GM12878 (cell line): Measurements from ENCODE around the gene DIS3L2. TPM values are rescaled to one million over a fixed set of nuclear protein-coding genes. Genes with fewer than 3 reads are reported as not detected.

ENCODE experiments used
- ATAC-seq: fragments of 200-7000 bp; cut with Tn5 transposase; 3 replicates; pipeline ENCODE4 v1.9.1; 2020; ENCODE audit warnings: mild to moderate bottlenecking, moderate library complexity
- BruUV-seq: library from RNA; stranded (reverse); fragments of 400-500 nt; replicated peaks from 2 replicates; lab custom pipeline; 2021; lab: Mats Ljungman, UMichigan
- CTCF ChIA-PET: fragments of 300-600 bp; sonication (Branson Sonifier 250); formaldehyde crosslinking; extraction: SDS; loops from one replicate; lab custom pipeline; 2021; ENCODE audit warnings: inconsistent platforms; lab: Yijun Ruan, JAX
- POLR2A ChIA-PET: fragments of 350-600 bp; formaldehyde crosslinking; extraction: SDS; loops from one replicate; lab custom pipeline; 2021; ENCODE audit warnings: inconsistent platforms; lab: Charles Lee
- RAD21 ChIA-PET: fragments of 300-600 bp; sonication (Branson Sonifier 250); formaldehyde crosslinking; loops from one replicate; lab custom pipeline; 2023; ENCODE audit warnings: antibody characterized with exemption; ENCODE audit not compliant: unreplicated experiment; lab: Charles Lee
- SMC1A ChIA-PET: fragments of 300-600 bp; sonication (Branson Sonifier 250); formaldehyde crosslinking; loops from one replicate; lab custom pipeline; 2023; ENCODE audit not compliant: unreplicated experiment, uncharacterized antibody; lab: Charles Lee
- DNase-seq: peaks from one replicate; pipeline ENCODE4 v3.0.0-alpha.2; 2011; ENCODE audit warnings: low read depth, low spot score
- FAIRE-seq: peaks from 3 replicates; lab custom pipeline; 2011; peaks lifted over from hg19 to GRCh38; lab: Jason Lieb, UNC
- H2AFZ ChIP-seq: 2 replicates; pipeline ENCODE4 v1.6.0; 2011; ENCODE audit warnings: low read depth, low read length, control low read depth; ENCODE audit not compliant: control insufficient read depth
- H3K27ac ChIP-seq: 2 replicates; pipeline ENCODE4 v1.5.1; 2011; ENCODE audit warnings: control low read depth; ENCODE audit not compliant: control insufficient read depth, insufficient read depth
- H3K27me3 ChIP-seq, 2 experiments: replicated peaks in 1 of 2; 2 replicates each; pipeline versions ENCODE4 v1.6.0 to v1.6.1; 2011; ENCODE audit warnings: low read length in 1 of 2; ENCODE audit not compliant: control insufficient read depth in 2 of 2, insufficient read depth in 2 of 2
- H3K36me3 ChIP-seq, 2 experiments: 2 replicates each; pipeline ENCODE4 v1.5.1; 2011; ENCODE audit warnings: low read length in 1 of 2; ENCODE audit not compliant: control insufficient read depth in 2 of 2, insufficient read depth in 2 of 2
- H3K4me1 ChIP-seq: 2 replicates; pipeline ENCODE4 v1.6.1; 2011; ENCODE audit warnings: mild to moderate bottlenecking, low read length, moderate library complexity, mixed read lengths; ENCODE audit not compliant: control insufficient read depth, insufficient read depth
- H3K4me2 ChIP-seq: 2 replicates; pipeline ENCODE4 v1.6.0; 2011; ENCODE audit warnings: control low read depth; ENCODE audit not compliant: control insufficient read depth, insufficient read depth
- H3K4me3 ChIP-seq: fragments of 200-600 bp; sonication (generic); 2 replicates; pipeline ENCODE4 v1.5.1; 2016
- H3K79me2 ChIP-seq: 2 replicates; pipeline ENCODE4 v1.6.0; 2011; ENCODE audit warnings: low read length; ENCODE audit not compliant: control insufficient read depth, insufficient read depth
- H3K9ac ChIP-seq: 2 replicates; pipeline ENCODE4 v1.8.0; 2011; ENCODE audit warnings: low read length, control low read depth, mixed read lengths; ENCODE audit not compliant: control insufficient read depth, insufficient read depth
- H3K9me3 ChIP-seq: replicated peaks from 3 replicates; pipeline ENCODE4 v1.5.1; 2011; ENCODE audit warnings: mild to moderate bottlenecking, low read length; ENCODE audit not compliant: control insufficient read depth, insufficient read depth
- H4K20me1 ChIP-seq: 2 replicates; pipeline ENCODE4 v1.6.0; 2011; ENCODE audit not compliant: control insufficient read depth, insufficient read depth
- ATF7 ChIP-seq: fragments of 450-650 bp; IDR thresholded peaks from 2 replicates; pipeline ENCODE4 v1.6.1; 2016; ENCODE audit warnings: low read depth, mild to moderate bottlenecking
- BACH1 ChIP-seq: fragments of 450-650 bp; IDR thresholded peaks from 2 replicates; pipeline ENCODE4 v1.6.1; 2017; ENCODE audit warnings: mild to moderate bottlenecking, borderline replicate concordance
- BCL11A ChIP-seq: IDR thresholded peaks from 2 replicates; pipeline ENCODE4 v1.6.1; 2011; ENCODE audit warnings: low read depth, low read length
- HDGF ChIP-seq: fragments of 450-650 bp; IDR thresholded peaks from 2 replicates; pipeline ENCODE4 v1.6.1; 2016; ENCODE audit warnings: antibody characterized with exemption
- IKZF1 ChIP-seq: fragments of 450-650 bp; conservative IDR thresholded peaks from 2 replicates; pipeline ENCODE4 v1.6.1; 2017; ENCODE audit warnings: antibody characterized with exemption, mild to moderate bottlenecking
- IKZF2 ChIP-seq, 2 experiments: fragments of 450-650 bp; IDR thresholded peaks; 2 replicates each; pipeline ENCODE4 v1.6.1; 2017; ENCODE audit warnings: mild to moderate bottlenecking in 2 of 2, moderate library complexity in 2 of 2
- JUNB ChIP-seq: IDR thresholded peaks from 2 replicates; pipeline ENCODE4 v1.6.1; 2016; ENCODE audit warnings: antibody characterized with exemption, mild to moderate bottlenecking
- KDM1A ChIP-seq: fragments of 200-600 bp; sonication (generic); IDR thresholded peaks from 2 replicates; pipeline ENCODE4 v1.6.1; 2016; ENCODE audit warnings: borderline replicate concordance
- MTA2 ChIP-seq: fragments of 450-650 bp; IDR thresholded peaks from 2 replicates; pipeline ENCODE4 v1.6.1; 2016; ENCODE audit warnings: low read depth, mild to moderate bottlenecking, moderate library complexity
- MXI1 ChIP-seq: fragments of 150-350 bp; IDR thresholded peaks from 2 replicates; pipeline ENCODE4 v1.6.1; 2011; ENCODE audit warnings: low read depth, mild to moderate bottlenecking, inconsistent platforms, low read length, improper control_type of control experiment
- NFYA ChIP-seq: IDR thresholded peaks from 2 replicates; pipeline ENCODE4 v1.6.1; 2011; ENCODE audit warnings: low read depth, mild to moderate bottlenecking, low read length, improper control_type of control experiment, borderline replicate concordance
- NRF1 ChIP-seq: conservative IDR thresholded peaks from 2 replicates; pipeline ENCODE4 v1.6.1; 2011; ENCODE audit warnings: mild to moderate bottlenecking, low read depth, low read length, improper control_type of control experiment
- RAD51 ChIP-seq: fragments of 450-650 bp; IDR thresholded peaks from 2 replicates; pipeline ENCODE4 v1.6.1; 2016; ENCODE audit warnings: moderate library complexity, mild to moderate bottlenecking, inconsistent platforms
- RB1 ChIP-seq: fragments of 450-650 bp; formaldehyde crosslinking; IDR thresholded peaks from 2 replicates; pipeline ENCODE4 v1.6.1; 2017; ENCODE audit warnings: mild to moderate bottlenecking, borderline replicate concordance
- RUNX3 ChIP-seq: IDR thresholded peaks from 2 replicates; pipeline ENCODE4 v1.6.1; 2012; ENCODE audit warnings: low read length, inconsistent platforms
- SUZ12 ChIP-seq: fragments of 200-600 bp; sonication (generic); IDR thresholded peaks from one replicate; pipeline ENCODE4 v1.6.1; 2018; ENCODE audit warnings: antibody characterized with exemption, mild to moderate bottlenecking; ENCODE audit not compliant: unreplicated experiment
- WGBS: methylation state at CpG from one replicate; pipeline ENCODE4 v1.1.6; 2016; ENCODE audit warnings: low lambda C conversion rate; ENCODE audit not compliant: insufficient replicate concordance, insufficient coverage; ENCODE audit errors: missing lambda C conversion rate; 5-methylcytosine and 5-hydroxymethylcytosine counted together
- in situ Hi-C: fragments of 300-500 bp; cut with MboI; formaldehyde crosslinking; loops from 9 replicates; pipeline ENCODE4 v1.14.3; 2018; ENCODE audit warnings: mixed read lengths
- intact Hi-C: fragments of 100-400 bp; cut with micrococcal nuclease; formaldehyde crosslinking; loops from one replicate; pipeline ENCODE4 v1.14.2; 2022; ENCODE audit not compliant: unreplicated experiment
- polyA plus RNA-seq, 11 experiments: library from polyadenylated mRNA; depleted of rRNA in 4 of 11; unstranded in 6 of 11; stranded (reverse) in 5 of 11; fragments of >200 nt; fragmentation: Nextera tagmentation in 4 of 11; fragmentation: Illumina TruSeq in 1 of 11; extraction: Ambion mirVana in 4 of 11; extraction: Trizol in 1 of 11; gene quantifications; 1 replicate in 1 of 11; 2 replicates in 10 of 11; pipeline versions ENCODE4 v1.2.1 to v1.2.3, GENCODE V29; 2011 to 2016; ENCODE audit warnings: inconsistent platforms in 2 of 11, missing spikeins in 2 of 11, low read depth in 1 of 11
- total RNA-seq, 4 experiments: library from RNA; depleted of rRNA in 3 of 4; stranded (reverse); fragments of >200 nt in 3 of 4; fragmentation: Illumina TruSeq in 1 of 4; extraction: Trizol in 1 of 4; gene quantifications; 2 replicates each; pipeline versions ENCODE4 v1.2.1 to v1.2.3, GENCODE V29; 2013 to 2021
- TF ChIP-seq, protein P1 (sequence below): IDR thresholded peaks from 2 replicates; pipeline ENCODE4 v1.6.1; 2011; ENCODE audit warnings: borderline replicate concordance, low read depth, mild to moderate bottlenecking, moderate library complexity, low read length; ENCODE audit not compliant: insufficient read depth, poor library complexity, severe bottlenecking
- TF ChIP-seq, protein P2 (sequence below): IDR thresholded peaks from 2 replicates; pipeline ENCODE4 v1.6.1; 2012; ENCODE audit warnings: low read depth, low read length, improper control_type of control experiment
- TF ChIP-seq, protein P3 (sequence below): fragments of 450-650 bp; IDR thresholded peaks from 2 replicates; pipeline ENCODE4 v1.6.1; 2017; ENCODE audit warnings: borderline replicate concordance
- TF ChIP-seq, protein P4 (sequence below): fragments of 450-650 bp; IDR thresholded peaks from 2 replicates; pipeline ENCODE4 v1.6.1; 2017; ENCODE audit warnings: mild to moderate bottlenecking, low read depth, inconsistent platforms; ENCODE audit not compliant: poor library complexity, severe bottlenecking

DIS3L2 gene
- total and polyA plus RNA-seq, 10 of the 15 experiments (the other 5 are each of a cell fraction or from before 2014, with no cell fraction given), result 3.5 to 27.1 (median 16.0) TPM

DNA sequence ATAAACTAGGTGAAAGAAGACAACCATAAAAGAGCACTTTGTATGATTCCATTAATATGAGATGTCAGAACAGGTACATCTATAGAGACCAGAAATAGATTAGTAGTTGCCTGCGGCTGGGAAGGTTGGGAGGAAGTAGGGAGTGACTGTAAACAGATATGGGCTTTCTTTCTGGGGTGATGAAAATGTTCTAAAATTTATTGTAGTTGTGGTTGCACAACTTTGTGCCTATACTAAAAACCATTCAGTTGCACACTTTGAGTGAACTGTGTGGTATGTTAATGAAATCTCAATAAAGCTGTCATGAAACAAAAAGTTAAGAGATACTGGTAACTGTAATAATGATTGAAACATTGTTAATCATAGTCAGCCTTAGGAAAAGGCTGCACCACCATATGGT lies 264.4 kb downstream of the DIS3L2 start:
- intact Hi-C loops, result no loop called here
- ATAC-seq (no peak), DNase-seq (no peak), FAIRE-seq (no peak)
- Histone ChIP-seq H3K79me2 (no peaks in the 10 kb centered on the region), H3K36me3 (no peaks in the 10 kb centered on the region), H3K9me3 (no peaks in the 10 kb centered on the region), H3K4me2 (no peak overlapping the region), H2AFZ (no peak overlapping the region), H3K27ac (no peak overlapping the region), H3K27me3 (no peaks in the 10 kb centered on the region), H3K9ac (no peak overlapping the region), H3K4me1 (no peaks in the 10 kb centered on the region; the same call in 1 of the 2 replicates), H3K4me3 (no peak overlapping the region), H4K20me1 (no peaks in the 10 kb centered on the region)
- TF ChIP-seq RAD51 (no peak), RUNX3 (no peak), BACH1 (no peak), NFYA (no peak), IKZF2 (IDR thresholded peaks at IDR 0.05) (no peak), ATF7 (no peak), MXI1 (no peak), JUNB (no peak), HDGF (no peak), KDM1A (no peak), RB1 (no peak), IKZF1 (no peak), BCL11A (no peak), SUZ12 (no peak), MTA2 (no peak), NRF1 (no peak)
- TF ChIP-seq, protein P1, sequence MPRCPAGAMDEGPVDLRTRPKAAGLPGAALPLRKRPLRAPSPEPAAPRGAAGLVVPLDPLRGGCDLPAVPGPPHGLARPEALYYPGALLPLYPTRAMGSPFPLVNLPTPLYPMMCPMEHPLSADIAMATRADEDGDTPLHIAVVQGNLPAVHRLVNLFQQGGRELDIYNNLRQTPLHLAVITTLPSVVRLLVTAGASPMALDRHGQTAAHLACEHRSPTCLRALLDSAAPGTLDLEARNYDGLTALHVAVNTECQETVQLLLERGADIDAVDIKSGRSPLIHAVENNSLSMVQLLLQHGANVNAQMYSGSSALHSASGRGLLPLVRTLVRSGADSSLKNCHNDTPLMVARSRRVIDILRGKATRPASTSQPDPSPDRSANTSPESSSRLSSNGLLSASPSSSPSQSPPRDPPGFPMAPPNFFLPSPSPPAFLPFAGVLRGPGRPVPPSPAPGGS, result no peak
- TF ChIP-seq, protein P2, sequence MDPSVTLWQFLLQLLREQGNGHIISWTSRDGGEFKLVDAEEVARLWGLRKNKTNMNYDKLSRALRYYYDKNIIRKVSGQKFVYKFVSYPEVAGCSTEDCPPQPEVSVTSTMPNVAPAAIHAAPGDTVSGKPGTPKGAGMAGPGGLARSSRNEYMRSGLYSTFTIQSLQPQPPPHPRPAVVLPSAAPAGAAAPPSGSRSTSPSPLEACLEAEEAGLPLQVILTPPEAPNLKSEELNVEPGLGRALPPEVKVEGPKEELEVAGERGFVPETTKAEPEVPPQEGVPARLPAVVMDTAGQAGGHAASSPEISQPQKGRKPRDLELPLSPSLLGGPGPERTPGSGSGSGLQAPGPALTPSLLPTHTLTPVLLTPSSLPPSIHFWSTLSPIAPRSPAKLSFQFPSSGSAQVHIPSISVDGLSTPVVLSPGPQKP, result no peak
- TF ChIP-seq, protein P3, sequence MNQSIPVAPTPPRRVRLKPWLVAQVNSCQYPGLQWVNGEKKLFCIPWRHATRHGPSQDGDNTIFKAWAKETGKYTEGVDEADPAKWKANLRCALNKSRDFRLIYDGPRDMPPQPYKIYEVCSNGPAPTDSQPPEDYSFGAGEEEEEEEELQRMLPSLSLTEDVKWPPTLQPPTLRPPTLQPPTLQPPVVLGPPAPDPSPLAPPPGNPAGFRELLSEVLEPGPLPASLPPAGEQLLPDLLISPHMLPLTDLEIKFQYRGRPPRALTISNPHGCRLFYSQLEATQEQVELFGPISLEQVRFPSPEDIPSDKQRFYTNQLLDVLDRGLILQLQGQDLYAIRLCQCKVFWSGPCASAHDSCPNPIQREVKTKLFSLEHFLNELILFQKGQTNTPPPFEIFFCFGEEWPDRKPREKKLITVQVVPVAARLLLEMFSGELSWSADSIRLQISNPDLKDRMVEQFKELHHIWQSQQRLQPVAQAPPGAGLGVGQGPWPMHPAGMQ, result no peak
- TF ChIP-seq, protein P4, sequence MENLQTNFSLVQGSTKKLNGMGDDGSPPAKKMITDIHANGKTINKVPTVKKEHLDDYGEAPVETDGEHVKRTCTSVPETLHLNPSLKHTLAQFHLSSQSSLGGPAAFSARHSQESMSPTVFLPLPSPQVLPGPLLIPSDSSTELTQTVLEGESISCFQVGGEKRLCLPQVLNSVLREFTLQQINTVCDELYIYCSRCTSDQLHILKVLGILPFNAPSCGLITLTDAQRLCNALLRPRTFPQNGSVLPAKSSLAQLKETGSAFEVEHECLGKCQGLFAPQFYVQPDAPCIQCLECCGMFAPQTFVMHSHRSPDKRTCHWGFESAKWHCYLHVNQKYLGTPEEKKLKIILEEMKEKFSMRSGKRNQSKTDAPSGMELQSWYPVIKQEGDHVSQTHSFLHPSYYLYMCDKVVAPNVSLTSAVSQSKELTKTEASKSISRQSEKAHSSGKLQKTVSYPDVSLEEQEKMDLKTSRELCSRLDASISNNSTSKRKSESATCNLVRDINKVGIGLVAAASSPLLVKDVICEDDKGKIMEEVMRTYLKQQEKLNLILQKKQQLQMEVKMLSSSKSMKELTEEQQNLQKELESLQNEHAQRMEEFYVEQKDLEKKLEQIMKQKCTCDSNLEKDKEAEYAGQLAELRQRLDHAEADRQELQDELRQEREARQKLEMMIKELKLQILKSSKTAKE, result no peak
- ChIA-PET CTCF (no interaction called here), SMC1A (interaction anchor here (1.0 kb wide), 1 partner anchor 94 kb away, joined by 3 read pairs; no protein-coding TSS in a partner anchor), RAD21 (no interaction called here), POLR2A (no interaction called here)
- in situ Hi-C loops, result no loop called here
- 84% methylated on average over 1 of the region's 1 CpG for WGBS
- BruUV-seq, result no TSS peak
